Fibroblast of skin of back (primary cell): ENCODE results near the gene ZPBP2.

ENCODE experiments used
- DNase-seq: peaks from one replicate; pipeline ENCODE4 v3.0.0-alpha.2; 2013

Gene ZPBP2

DNA sequence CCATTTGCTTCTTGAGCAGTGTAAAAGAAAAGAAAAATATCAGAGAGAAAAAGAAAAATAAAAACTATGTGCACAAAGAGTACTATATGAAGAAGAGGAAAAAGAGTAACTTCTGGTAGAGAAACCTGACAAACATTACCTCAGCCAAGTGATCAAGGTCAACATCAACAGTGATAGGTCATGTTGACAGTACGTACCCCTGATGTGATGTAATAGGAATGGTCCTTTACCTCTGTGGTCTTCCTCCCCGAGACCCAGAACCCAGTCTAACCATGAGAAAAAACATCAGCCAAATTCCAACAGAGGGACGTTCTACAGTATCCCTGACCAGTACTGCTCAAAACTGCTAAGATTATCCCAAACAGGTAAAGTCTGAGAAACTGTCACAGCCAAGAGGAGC lies 46.0 kb downstream of the ZPBP2 start:
- DNase-seq = no peak

DNA sequence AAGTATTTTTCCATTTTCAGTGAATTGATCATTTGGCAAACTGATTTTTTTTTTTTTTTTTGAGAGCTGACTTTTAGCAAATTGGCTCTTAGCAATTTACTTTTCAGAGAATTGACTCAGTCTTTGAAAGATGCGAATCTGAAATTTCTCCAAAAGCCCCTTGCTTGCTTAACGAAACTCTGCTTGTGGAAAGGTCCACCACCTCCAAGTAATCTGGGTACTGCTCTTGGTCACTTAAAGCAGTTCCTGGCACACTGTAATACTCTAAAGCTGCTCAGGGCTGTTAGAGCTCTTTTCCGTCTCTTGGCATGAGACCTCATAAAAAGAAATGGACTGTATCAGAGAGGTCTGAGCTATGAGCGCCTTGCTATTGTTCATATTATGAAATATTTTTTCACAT lies 47.6 kb downstream of the ZPBP2 start:
- no peak for DNase-seq

DNA sequence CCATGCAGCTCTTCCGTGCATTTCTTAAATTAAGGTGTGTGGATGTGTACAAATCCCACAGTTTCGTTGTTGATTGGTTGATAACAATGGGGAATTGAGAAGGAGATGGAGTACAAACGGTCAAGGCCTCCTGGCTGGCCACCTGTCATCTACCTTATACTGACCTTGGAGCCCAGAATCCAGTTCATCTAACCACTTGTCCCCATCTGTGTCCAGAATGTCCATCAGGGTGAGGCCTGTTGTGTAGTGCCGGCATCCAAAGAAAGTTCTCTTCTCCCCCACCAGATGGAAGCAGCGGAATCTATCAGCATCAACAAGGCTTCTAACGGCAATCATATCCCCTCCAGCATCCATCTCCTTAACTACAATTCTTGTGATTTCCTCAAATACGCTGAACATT lies 48.9 kb downstream of the ZPBP2 start:
- DNase-seq = no peak

DNA sequence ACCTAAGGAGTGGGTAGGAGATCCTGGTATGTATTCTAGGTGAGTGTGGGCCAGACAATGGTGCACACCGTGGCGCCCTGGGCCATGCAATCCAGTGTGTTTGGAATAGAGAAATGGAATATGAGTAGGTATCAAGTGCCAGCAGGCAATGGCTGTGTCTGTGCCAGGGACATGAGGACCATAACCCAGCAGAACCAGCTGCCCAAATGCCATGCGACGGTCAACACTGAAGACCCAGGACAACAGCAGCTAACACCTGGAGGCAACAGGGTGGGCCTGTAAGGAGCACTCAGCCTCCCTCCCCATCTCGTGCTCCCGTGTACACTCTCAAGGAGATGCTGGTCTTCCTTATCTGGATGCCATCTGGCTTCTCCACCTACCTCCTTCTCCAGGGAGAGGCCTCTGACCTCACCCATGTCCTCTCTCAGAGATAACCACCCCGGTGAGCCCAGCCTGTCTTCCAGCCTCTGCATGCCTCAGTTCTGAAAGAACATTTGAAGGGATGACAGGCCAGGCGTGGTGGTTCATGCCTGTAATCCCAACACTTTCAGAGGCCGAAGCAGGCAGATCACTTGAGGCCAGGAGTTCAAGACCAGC lies 51.2 kb downstream of the ZPBP2 start:
- DNase-seq = no peak

DNA sequence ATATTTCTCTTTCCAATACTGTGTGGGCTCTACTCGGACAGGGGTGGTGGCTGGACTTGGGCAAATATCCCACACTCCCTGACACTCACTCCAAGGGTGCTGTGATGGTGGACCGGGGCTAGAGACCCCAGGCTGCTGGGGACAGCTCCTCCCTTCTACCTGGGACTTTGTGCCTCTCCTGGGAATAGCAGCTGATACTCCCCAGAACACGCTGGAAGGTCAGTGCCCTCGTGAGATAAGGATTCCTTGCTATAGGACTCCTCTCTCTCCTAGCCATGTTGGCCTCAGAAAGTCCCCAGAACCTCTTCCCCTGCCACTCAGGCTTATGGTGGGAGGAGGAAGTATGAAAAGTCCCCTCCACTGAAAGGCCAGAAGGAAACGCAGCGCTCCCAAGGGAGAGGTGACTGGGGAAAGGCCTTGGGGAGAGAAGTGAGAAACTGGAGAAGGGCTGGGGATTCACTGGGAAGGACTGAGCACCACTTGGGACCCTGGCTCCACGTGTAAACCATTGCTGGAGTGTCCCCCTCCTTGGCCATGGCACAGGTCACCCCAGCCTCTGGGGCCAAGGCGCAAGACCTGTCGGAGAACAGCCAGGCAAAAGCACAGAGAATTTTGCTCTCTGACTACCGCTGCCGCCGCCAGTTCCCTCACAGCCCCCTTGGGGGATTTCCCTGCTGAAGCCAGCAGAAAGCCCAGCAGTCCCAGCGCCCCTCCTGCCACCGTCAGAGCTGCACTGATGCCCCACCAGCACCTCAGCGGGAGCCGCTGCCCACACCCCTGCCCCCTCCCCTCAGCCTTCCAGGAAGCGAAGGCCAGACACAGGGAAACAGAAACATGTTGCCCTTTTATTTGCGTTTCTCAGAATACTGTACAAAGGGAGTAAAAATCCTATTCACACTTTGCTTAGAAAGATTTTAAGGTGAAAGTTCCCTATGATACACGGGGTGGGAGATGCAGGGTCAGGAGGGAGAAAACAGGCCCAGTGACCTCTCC lies 52.5 kb downstream of the ZPBP2 start:
- no peak for DNase-seq

DNA sequence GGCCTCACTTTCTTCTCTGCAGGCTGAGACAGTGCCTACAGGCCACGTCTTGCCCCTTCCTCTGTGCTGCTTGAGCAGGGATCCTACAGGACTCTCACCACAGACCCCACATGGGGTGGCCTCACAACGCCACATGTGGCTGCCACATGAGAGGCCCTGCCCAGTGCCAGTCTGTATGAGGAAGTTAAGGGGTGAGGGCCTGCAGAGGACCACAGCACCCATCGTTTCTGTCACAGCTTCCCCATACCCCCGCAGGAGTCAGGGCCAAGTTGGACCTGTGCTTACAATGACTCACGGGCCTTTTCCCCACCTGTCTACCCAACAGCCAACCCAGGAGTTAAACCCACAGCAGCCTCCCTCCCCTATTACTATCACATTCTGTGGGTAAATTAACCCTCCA lies 53.3 kb downstream of the ZPBP2 start:
- no peak for DNase-seq

DNA sequence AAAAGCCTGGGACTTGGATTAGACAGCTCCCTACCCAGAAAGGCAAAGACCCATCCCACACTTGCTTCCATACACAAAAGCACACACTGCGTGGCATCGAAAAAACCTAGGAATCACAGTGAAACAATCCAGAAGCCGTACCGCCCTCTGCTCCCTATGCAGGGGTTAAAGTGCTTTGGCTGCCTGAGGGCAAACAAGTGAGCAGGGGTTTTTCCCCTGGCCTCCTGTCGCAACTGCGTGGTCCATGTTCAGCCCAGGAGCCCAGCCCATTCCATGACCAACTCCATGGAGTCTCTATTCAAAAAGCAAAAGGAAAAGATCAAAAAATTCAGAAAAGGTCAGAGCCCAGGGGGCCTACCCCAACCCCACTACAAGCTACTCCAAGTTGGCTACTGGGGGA lies 54.0 kb downstream of the ZPBP2 start:
- no peak for DNase-seq

DNA sequence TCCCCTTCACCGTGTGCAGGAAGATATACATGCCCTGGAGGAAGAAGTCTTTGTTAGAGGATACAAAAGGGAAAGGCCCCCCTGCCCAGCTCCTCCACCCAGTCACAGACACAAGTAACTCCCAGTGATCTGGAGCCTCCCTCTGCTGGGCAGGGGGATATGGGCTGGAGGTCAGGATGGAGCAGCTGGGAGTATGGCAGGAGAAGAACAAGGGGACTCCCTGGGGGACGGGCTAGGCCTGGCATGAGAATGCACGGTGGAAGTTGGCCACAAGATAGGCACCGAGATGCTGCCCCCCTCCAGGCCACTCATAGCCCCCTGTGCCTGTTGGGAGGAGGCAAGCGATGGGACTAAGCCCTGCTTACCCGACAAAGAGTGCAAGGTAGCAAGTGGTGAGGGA lies 55.2 kb downstream of the ZPBP2 start:
- DNase-seq = no peak

DNA sequence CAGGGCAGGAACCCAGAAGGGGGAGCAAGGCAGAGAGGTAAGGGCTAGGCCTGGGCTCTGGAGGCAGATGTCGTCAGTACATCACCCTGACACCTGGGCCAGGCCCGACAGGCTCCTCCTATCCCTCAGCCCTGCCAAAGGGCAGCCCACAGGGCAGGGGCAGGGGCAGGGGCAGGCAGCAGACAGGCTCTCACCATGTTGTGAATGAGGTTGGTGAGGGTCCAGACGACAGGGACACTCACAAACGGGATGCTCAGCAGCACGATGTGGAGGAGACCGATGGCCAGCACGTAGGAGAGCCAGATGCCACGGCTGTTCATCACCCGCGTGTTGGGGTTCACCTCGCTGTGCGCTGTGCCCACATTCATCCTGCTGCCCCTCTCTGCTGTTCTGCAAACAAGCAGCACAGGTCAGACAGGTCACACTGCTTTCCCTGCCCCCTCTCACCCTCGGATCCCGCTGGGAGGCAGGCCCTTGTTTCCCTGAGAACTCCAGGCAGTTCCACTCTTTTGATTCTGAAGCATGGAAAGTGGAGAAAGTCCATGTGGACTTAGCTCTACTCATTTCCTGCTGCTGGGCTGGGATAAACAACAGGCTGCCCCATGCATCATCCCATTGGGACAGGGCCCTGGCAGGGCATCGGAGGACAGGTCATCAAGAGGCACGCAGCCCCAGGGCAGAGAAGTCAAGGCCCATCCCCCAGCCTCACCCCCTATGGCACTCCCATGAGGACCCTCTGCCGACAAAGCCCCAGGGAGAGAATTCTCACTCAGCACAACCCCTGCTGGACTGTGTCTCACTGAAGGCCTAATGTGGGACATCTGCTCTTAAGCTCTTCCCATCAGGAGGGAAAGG lies 56.1 kb downstream of the ZPBP2 start:
- peak; percentile 73 for DNase-seq

DNA sequence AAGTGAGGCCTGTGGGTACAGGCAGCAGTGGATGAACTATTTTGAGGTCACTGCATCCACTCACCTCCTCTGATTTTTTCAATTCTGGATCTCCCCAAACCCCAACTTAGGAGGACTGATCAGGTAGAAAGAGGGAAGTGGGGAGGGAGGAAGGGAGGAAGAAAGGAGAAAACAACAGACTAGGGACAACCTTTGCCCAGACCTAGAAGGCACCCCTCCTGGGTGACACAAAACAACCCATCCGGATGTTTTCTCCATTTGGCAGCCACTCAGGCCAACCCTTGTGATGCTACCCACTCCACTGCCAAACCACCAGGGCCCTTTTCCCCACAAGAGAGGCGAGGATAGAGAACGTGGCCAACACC lies 56.7 kb downstream of the ZPBP2 start:
- DNase-seq = no peak

DNA sequence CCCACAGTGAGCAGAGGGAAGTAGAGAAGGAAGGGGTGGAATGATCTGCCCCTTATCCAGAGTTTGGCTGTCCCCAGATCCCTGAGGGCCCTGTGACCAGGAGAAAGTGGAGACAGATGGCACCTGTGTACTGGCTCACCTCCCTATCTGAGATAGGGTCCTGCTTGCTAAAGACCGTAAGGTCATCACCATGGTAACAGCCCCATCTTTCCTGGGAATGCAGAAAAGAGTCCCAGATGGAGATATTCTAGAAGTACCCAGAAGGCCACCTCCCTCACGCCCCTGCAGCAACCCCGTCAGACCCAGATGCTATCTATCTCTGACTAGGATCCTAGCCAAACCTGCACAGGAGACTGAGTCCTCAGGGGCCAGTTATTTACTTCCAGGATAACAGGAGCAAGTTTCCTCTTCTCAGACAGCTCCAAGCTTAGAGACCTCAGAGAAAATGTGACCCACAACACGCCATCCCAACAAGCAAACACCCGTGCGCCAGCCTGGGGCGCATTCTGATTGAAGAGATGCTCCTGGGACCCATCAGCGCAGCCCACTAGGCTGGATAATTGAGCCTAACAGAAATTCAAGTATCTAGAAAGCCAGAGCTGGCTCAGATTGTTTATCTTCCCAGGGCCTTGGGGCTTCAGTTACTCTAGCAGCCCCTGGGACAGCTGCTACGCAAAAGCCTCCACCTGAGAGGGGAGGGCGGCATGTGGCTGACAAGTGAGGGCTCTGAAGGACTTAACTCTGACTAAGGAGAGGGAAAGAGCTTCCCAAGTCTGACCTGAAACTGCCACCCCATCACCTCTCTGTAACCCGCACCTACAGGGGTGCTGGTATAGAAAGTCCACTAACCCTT lies 57.5 kb downstream of the ZPBP2 start:
- DNase-seq = no peak

DNA sequence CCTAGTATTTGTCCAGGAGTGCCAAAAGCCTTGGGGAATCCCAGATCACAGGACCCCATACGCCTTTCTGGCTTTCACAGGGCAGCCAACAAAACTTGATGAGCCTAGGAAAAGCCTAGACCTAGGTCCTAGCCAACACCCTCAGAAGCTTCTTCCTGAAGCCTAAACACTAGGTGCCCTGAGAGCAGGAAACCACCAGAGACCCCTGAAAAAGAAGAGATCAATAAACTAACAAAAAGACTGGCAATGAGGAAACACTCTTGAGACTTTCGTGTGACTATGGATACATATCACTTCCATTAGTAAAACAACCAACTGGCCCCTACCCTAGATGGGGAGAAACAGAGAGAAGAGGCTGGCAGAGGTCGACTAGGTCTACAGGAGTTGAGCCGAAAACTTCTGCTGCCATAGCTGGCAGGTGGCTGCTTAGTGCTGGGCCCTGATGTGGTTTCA lies 58.2 kb downstream of the ZPBP2 start:
- DNase-seq = no peak

DNA sequence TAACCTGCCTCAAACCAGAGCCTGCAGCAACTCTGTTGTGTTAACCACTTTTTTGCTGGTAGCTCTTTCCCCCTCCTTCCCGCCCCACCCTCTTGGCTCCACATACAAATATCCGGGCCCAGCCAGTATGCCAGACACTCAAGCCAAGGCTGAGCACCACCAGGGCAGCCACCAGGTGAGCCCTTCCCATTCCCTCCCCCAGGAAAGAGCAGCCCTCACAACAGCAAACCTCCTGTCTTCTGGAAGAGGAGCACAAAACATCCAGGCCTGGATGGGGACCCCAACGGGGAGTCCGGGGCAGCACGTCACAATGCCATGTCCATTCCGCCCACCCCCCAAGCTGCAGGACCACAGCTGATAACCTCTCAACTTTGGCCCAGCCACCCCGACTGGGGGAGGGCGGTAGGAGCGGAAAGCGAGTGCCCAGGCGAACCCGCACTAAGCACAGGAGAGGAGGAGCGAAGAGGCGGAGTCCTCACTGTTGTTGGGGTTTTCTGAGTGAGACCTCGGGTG lies 58.6 kb downstream of the ZPBP2 start:
- peak; percentile 14 for DNase-seq
